Transverse colon (tissue), 3 donors: ENCODE measurements around the gene OVCH2.
A peak's percentile ranks its signal among the peaks of the same experiment; 100 is the strongest.

Experiments
- CTCF ChIP-seq, 5 experiments: fragments of 200-600 bp in 3 of 5; fragments of 450-650 bp in 2 of 5; sonication (generic) in 3 of 5; IDR thresholded peaks; 1 replicate in 2 of 5; 2 replicates in 3 of 5; pipeline ENCODE4 v1.5.1; 2016 to 2017; ENCODE audit warnings: antibody characterized with exemption in 5 of 5, inconsistent platforms in 3 of 5, mild to moderate bottlenecking in 2 of 5, moderate library complexity in 1 of 5
- EP300 ChIP-seq: sonication (generic); formaldehyde crosslinking; IDR thresholded peaks from one replicate; pipeline ENCODE4 v1.6.1; 2017; ENCODE audit warnings: antibody characterized with exemption, low read depth
- POLR2A ChIP-seq: fragments of 450-650 bp; IDR thresholded peaks from one replicate; pipeline ENCODE4 v1.6.1; 2016; ENCODE audit warnings: antibody characterized with exemption, mild to moderate bottlenecking, moderate library complexity

- TF ChIP-seq CTCF (IDR thresholded peaks at IDR 0.05) (peak; percentile 37 to 76 (median 50)), EP300 (no peak), POLR2A (no peak)
Measured at GRCh38 chr11:7657306-7658025, 48.8 kb downstream of the OVCH2 start.
